ENCODE measurements around the gene DNAAF5. TPM values are rescaled to one million over a fixed set of nuclear protein-coding genes. Genes with fewer than 3 reads are reported as not detected.

Gene DNAAF5
- polyA plus RNA-seq, 1 experiment = 27.0 TPM

DNA sequence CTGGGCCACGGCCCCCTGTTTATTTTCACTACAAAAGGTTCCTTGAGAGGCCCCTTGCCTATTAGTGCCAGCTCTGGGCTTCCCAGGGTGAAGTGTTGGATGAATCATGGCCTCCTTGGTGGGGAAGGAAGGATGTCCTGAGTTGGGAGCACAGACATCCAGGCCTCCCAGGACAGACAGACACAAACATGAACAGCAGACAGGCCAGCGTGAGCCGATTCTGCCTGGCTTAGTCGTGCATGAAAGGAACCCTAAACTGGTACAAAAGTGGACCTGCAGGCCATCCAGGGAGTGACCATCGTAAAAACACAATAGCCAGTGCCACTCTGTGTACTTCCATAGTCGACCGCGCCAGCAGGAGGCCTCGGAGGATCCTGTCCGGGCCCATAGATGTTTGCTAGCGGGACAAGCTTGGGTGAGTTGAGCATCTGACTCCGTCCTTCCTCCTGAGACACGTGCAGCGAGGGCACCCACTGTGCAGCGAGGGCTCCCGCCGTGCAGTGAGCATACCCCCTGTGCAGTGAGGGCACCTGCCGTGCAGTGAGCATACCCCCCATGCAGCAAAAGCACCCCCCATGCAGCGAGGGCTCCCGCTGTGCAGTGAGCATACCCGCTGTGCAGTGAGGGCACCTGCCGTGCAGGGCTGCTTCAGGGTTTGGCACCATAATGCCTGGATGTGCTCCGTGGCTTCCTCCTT is 51.9 kb downstream of the DNAAF5 start:
- H3K4me3 ChIP-seq (ENCODE audit: low read depth, low read length) = no peak overlapping the region
- peaks cover 17% of the 10 kb centered on the region for H3K36me3 ChIP-seq (ENCODE audit: control insufficient read depth, insufficient read depth, low read length)
- ChIA-PET CTCF (interaction anchor here (1.6 kb wide), 1 partner anchor 94 kb away, joined by 4 read pairs; no protein-coding TSS in a partner anchor), POLR2A (no interaction called here)
- H3K27me3 ChIP-seq (ENCODE audit: control insufficient read depth, insufficient read depth, low read length) = no peaks in the 10 kb centered on the region
- TF ChIP-seq, protein P1, sequence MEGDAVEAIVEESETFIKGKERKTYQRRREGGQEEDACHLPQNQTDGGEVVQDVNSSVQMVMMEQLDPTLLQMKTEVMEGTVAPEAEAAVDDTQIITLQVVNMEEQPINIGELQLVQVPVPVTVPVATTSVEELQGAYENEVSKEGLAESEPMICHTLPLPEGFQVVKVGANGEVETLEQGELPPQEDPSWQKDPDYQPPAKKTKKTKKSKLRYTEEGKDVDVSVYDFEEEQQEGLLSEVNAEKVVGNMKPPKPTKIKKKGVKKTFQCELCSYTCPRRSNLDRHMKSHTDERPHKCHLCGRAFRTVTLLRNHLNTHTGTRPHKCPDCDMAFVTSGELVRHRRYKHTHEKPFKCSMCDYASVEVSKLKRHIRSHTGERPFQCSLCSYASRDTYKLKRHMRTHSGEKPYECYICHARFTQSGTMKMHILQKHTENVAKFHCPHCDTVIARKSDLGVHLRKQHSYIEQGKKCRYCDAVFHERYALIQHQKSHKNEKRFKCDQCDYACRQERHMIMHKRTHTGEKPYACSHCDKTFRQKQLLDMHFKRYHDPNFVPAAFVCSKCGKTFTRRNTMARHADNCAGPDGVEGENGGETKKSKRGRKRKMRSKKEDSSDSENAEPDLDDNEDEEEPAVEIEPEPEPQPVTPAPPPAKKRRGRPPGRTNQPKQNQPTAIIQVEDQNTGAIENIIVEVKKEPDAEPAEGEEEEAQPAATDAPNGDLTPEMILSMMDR (IDR thresholded peaks at IDR 0.05; ENCODE audit: insufficient read depth, low read depth, low read length) = no peak
- no peak for DNase-seq (ENCODE audit: low read depth)

GRCh38 chr7:778968-779451 is 52.5 kb downstream of the DNAAF5 start:
- no peak for DNase-seq (ENCODE audit: low read depth)
- CTCF ChIA-PET = interaction anchor here (1.6 kb wide), 1 partner anchor 94 kb away, joined by 4 read pairs; no protein-coding TSS in a partner anchor
- Histone ChIP-seq H3K27me3 (ENCODE audit: control insufficient read depth, insufficient read depth, low read length) (no peaks in the 10 kb centered on the region), H3K36me3 (ENCODE audit: control insufficient read depth, insufficient read depth, low read length) (peaks cover 16% of the 10 kb centered on the region), H3K4me3 (ENCODE audit: low read depth, low read length) (no peak overlapping the region)
- POLR2A ChIA-PET = no interaction called here
- TF ChIP-seq, protein P1 (IDR thresholded peaks at IDR 0.05; ENCODE audit: insufficient read depth, low read depth, low read length) = no peak

GRCh38 chr7:779480-779879 is 53.0 kb downstream of the DNAAF5 start:
- TF ChIP-seq, protein P1 (IDR thresholded peaks at IDR 0.05; ENCODE audit: insufficient read depth, low read depth, low read length) = no peak
- CTCF ChIA-PET = interaction anchor here (1.6 kb wide), 1 partner anchor 93 kb away, joined by 4 read pairs; no protein-coding TSS in a partner anchor
- DNase-seq (ENCODE audit: low read depth) = no peak
- POLR2A ChIA-PET = no interaction called here
- H3K4me3 ChIP-seq (ENCODE audit: low read depth, low read length) = no peak overlapping the region
- H3K36me3 ChIP-seq (ENCODE audit: control insufficient read depth, insufficient read depth, low read length) = peaks cover 18% of the 10 kb centered on the region
- no peaks in the 10 kb centered on the region for H3K27me3 ChIP-seq (ENCODE audit: control insufficient read depth, insufficient read depth, low read length)

GRCh38 chr7:780081-780480 is 53.6 kb downstream of the DNAAF5 start:
- Histone ChIP-seq H3K27me3 (ENCODE audit: control insufficient read depth, insufficient read depth, low read length) (no peaks in the 10 kb centered on the region), H3K4me3 (ENCODE audit: low read depth, low read length) (no peak overlapping the region), H3K36me3 (ENCODE audit: control insufficient read depth, insufficient read depth, low read length) (peaks cover 18% of the 10 kb centered on the region)
- DNase-seq (ENCODE audit: low read depth) = no peak
- ChIA-PET POLR2A (no interaction called here), CTCF (no interaction called here)
- TF ChIP-seq, protein P1 (IDR thresholded peaks at IDR 0.05; ENCODE audit: insufficient read depth, low read depth, low read length) = no peak

GRCh38 chr7:780516-780915 is 54.0 kb downstream of the DNAAF5 start:
- Histone ChIP-seq H3K4me3 (ENCODE audit: low read depth, low read length) (no peak overlapping the region), H3K36me3 (ENCODE audit: control insufficient read depth, insufficient read depth, low read length) (peaks cover 18% of the 10 kb centered on the region), H3K27me3 (ENCODE audit: control insufficient read depth, insufficient read depth, low read length) (no peaks in the 10 kb centered on the region)
- ChIA-PET CTCF (no interaction called here), POLR2A (no interaction called here)
- TF ChIP-seq, protein P1 (IDR thresholded peaks at IDR 0.05; ENCODE audit: insufficient read depth, low read depth, low read length) = no peak
- no peak for DNase-seq (ENCODE audit: low read depth)

Data from BJ (cell line).